Astrocyte of the cerebellum (primary cell): ENCODE results near the gene UNC13D.

Experiments
- DNase-seq: peaks from one replicate; pipeline ENCODE4 v3.0.0-alpha.2; 2011; ENCODE audit warnings: low read depth
- H3K4me3 ChIP-seq: 2 replicates; pipeline ENCODE4 v1.5.1; 2011; ENCODE audit warnings: mild to moderate bottlenecking, low read depth, low read length, moderate library complexity
- in situ Hi-C: cut with HindIII; loops from 2 replicates; pipeline ENCODE4 v1.10.0; 2017; ENCODE audit warnings: low sequenced_read_pairs
- TF ChIP-seq, protein P1 (sequence below): IDR thresholded peaks from 2 replicates; pipeline ENCODE4 v1.5.1; 2012; ENCODE audit warnings: low read length, low read depth, moderate library complexity, mild to moderate bottlenecking; ENCODE audit errors: missing control alignments

Gene UNC13D

DNA sequence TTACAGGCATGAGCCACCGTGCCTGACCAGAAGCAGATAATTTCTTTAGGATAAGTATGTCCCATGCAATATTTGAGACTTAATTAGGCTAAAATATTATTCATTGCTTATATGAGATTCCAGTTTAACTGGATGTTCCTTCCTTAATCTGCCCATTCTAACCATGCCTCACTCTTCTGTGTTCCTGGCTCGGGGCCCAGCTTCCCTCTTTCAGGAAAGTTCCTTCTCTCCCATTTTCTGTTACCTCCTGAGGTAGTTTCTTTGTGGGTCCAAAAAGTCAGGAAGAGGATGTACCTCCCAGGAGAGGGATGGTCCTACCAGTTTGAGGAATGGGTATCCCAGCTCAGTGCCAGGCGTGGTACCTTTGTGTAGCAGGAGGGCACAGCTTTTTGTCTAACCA, 36.3 kb downstream of the UNC13D start:
- H3K4me3 ChIP-seq = no peak overlapping the region
- in situ Hi-C loops = no loop called here
- no peak for DNase-seq
- TF ChIP-seq, protein P1, sequence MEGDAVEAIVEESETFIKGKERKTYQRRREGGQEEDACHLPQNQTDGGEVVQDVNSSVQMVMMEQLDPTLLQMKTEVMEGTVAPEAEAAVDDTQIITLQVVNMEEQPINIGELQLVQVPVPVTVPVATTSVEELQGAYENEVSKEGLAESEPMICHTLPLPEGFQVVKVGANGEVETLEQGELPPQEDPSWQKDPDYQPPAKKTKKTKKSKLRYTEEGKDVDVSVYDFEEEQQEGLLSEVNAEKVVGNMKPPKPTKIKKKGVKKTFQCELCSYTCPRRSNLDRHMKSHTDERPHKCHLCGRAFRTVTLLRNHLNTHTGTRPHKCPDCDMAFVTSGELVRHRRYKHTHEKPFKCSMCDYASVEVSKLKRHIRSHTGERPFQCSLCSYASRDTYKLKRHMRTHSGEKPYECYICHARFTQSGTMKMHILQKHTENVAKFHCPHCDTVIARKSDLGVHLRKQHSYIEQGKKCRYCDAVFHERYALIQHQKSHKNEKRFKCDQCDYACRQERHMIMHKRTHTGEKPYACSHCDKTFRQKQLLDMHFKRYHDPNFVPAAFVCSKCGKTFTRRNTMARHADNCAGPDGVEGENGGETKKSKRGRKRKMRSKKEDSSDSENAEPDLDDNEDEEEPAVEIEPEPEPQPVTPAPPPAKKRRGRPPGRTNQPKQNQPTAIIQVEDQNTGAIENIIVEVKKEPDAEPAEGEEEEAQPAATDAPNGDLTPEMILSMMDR = no peak

- H3K4me3 ChIP-seq = no peak overlapping the region
- DNase-seq = no peak
- TF ChIP-seq, protein P1 = no peak
- in situ Hi-C loops = no loop called here
Observed at GRCh38 chr17:75806822-75807500, 37.2 kb downstream of the UNC13D start.

GRCh38 chr17:75803883-75804282, 40.3 kb downstream of the UNC13D start:
- TF ChIP-seq, protein P1 = no peak
- no peak for DNase-seq
- no peak overlapping the region for H3K4me3 ChIP-seq
- in situ Hi-C loops = no loop called here

DNA sequence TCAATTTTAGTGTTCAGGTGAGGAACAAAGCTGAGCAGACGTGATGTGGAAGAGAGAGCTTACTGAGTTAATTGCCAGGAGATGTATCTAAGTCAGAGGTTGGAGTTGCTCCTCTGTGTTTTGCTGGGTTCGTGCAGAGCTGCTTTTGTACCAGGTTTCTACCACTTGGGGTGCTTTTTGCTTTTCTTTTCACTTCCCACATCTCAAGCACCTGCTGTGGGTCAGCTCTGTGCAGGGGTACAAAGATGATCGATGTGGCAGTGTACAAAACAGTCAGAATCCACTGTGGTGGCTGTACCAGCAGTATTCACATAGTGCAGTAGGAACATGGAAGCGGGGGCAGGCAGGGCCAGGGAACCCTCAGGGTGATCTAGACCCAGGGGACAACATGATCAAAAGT, 44.8 kb downstream of the UNC13D start:
- TF ChIP-seq, protein P1 = no peak
- in situ Hi-C loops = no loop called here

GRCh38 chr17:75795820-75796607, 48.2 kb downstream of the UNC13D start:
- no peak for DNase-seq
- TF ChIP-seq, protein P1 = no peak
- no peak overlapping the region for H3K4me3 ChIP-seq
- in situ Hi-C loops = no loop called here

More for the DNA sequence above, 44.8 kb downstream of the UNC13D start:
- DNase-seq = no peak
- H3K4me3 ChIP-seq = no peak overlapping the region

DNA sequence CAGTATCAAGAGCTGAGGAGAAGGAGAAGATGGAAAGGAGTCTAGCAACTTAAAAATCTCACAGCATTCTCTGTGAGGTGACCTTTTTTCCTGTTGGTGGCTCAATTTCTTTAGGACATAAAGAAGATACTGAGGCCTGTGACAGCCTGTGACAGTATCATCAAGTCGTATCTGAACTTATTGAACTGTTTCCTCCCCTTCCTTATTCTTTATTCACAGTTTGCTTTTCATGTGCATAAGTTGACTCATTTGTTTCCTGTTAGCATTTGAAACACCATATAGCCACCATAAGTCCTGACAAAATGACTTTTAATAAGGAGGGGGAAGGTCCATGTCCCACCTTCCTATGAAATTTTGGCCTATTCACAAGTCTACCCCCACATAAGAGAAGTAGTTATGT, 50.7 kb downstream of the UNC13D start:
- no peak overlapping the region for H3K4me3 ChIP-seq
- TF ChIP-seq, protein P1 = no peak
- DNase-seq = no peak
- in situ Hi-C loops = no loop called here
